NT2/D1 (cell line): ENCODE data around the gene CD93.

ENCODE experiments used
- DNase-seq: peaks from one replicate; pipeline ENCODE4 v3.0.0-alpha.2; 2011; ENCODE audit warnings: low read depth, low spot score
- H3K27me3 ChIP-seq: 2 replicates; pipeline ENCODE4 v1.6.0; 2011; ENCODE audit warnings: mild to moderate bottlenecking; ENCODE audit not compliant: insufficient read length, insufficient read depth
- H3K36me3 ChIP-seq: 2 replicates; pipeline ENCODE4 v1.6.1; 2011; ENCODE audit warnings: mild to moderate bottlenecking, low read length, mixed read lengths; ENCODE audit not compliant: insufficient read depth, insufficient read length
- H3K4me1 ChIP-seq: 2 replicates; pipeline ENCODE4 v1.5.1; 2011; ENCODE audit not compliant: insufficient read depth, insufficient read length
- H3K4me3 ChIP-seq: 2 replicates; pipeline ENCODE4 v1.5.1; 2011; ENCODE audit warnings: low read depth; ENCODE audit not compliant: insufficient read length
- H3K9ac ChIP-seq: 2 replicates; pipeline ENCODE4 v1.6.0; 2011; ENCODE audit warnings: low read depth; ENCODE audit not compliant: insufficient read length
- H3K9me3 ChIP-seq: 2 replicates; pipeline ENCODE4 v1.5.1; 2011; ENCODE audit warnings: mild to moderate bottlenecking, low read length; ENCODE audit not compliant: insufficient read depth
- SUZ12 ChIP-seq: IDR thresholded peaks from 2 replicates; pipeline ENCODE4 v1.6.1; 2011; ENCODE audit not compliant: insufficient read length, insufficient read depth; ENCODE audit errors: extremely low read depth
- YY1 ChIP-seq: IDR thresholded peaks from 2 replicates; pipeline ENCODE4 v1.6.1; 2011; ENCODE audit not compliant: insufficient read length, insufficient read depth
- ZNF274 ChIP-seq: IDR thresholded peaks from 2 replicates; pipeline ENCODE4 v1.6.1; 2011; ENCODE audit warnings: mild to moderate bottlenecking, low read depth, low read length

Gene CD93

DNA sequence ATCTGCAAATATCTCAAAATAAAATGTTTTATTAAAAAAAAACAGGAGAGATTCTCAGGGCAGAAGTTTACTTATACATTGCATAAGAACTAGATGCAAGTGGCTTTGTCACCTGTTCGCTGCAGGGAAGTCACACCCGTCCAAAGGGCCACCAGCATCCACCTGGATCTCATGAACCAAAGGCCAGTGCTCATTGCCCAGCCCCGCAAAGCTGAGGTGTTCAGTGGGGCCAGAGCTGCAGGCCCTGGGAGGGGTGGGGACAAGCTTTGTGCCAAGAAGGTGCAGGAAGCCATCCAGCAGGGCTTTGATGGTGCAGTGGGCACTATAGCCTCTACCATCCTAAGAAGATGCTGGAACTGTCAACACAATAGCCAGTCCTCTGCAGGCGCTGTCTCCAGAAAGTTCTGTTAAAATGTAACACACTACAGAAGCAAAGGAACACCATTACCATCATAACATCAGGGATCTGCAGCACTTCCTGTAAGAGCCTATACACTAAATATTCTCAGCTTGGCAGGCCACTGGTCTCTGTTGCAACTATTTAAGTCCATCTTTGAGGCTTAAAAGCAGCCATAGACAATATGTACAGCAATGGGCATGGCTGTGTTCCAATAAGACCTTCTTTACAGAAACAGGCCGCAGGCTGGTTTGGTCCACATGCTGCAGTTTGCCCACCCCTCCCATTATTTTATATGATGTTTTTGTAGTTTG is 15.7 kb upstream of the CD93 start:
- H3K4me1 ChIP-seq, result no peaks in the 10 kb centered on the region
- no peak overlapping the region for H3K4me3 ChIP-seq
- H3K27me3 ChIP-seq, result no peaks in the 10 kb centered on the region
- TF ChIP-seq SUZ12 (no peak), ZNF274 (no peak), YY1 (no peak)
- H3K36me3 ChIP-seq, result no peaks in the 10 kb centered on the region
- no peak overlapping the region for H3K9ac ChIP-seq
- no peak for DNase-seq
- H3K9me3 ChIP-seq, result no peaks in the 10 kb centered on the region

DNA sequence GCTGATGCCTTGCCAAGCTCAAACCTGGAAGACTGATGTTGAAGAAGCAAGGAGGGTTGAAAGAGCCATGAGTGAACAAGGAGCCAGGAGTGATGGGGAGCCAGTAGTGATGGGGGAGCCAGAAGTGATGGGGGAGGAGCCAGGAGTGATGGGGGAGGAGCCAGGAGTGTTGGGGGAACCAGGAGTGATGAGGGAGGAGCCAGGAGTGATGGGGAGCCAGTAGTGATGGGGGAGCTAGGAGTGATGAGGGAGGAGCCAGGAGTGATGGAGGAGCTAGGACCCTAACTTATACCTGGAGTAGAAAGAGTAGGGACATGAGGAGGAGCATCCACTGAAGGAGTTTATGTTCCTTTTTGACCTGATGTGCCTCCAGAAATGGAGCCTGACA is 14.6 kb upstream of the CD93 start:
- TF ChIP-seq SUZ12, result no peak
- no peak for TF ChIP-seq ZNF274
- TF ChIP-seq YY1, result no peak
- Histone ChIP-seq H3K27me3 (no peaks in the 10 kb centered on the region), H3K4me1 (no peaks in the 10 kb centered on the region), H3K4me3 (no peak overlapping the region), H3K9ac (no peak overlapping the region), H3K9me3 (no peaks in the 10 kb centered on the region), H3K36me3 (no peaks in the 10 kb centered on the region)
- DNase-seq, result no peak

DNA sequence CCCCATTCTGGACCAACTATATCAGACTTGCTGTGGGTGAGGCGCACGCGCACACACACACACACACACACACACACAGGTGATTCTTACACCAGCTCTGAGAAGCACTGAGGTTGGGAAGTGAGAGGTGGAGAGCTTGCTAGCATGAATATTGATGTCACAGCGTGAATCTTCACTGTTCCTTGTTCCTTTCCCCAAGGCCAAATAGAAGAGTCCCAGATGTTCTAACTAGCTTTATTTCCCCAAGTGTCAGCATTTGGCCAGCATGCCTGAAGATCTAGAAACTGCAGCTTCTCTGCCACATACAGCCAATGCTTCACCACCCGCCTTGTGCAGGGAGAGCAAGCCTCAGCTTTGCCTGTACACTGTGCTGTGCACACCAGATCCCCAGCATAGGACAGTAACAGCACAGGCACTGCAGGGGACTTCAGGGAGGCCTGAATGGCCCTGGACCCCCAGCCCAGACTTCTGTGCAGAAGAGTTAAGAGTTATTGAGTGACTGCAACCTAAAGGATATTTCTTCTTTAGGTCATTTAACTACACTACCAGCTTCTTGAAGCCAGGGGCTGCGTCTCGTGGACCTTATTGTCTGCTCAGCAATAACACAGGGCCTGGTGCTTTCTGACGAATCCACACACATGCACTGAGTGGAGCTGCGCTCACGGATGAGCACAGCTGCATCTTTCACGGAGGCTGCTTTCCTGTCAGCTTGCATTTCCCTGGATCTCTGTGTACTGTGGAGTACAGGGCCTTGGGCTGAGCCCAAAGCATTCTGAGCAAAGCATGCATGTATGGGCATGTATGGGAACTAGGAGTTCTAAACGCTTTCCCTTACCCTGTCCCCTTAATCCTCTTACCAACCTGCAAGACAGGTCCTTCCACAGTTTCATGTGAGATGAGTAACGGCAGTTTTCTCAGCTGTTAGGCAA is 13.9 kb upstream of the CD93 start:
- TF ChIP-seq SUZ12 (no peak), ZNF274 (no peak), YY1 (no peak)
- no peaks in the 10 kb centered on the region for H3K36me3 ChIP-seq
- no peak for DNase-seq
- H3K9ac ChIP-seq, result no peak overlapping the region
- H3K4me3 ChIP-seq, result no peak overlapping the region
- H3K27me3 ChIP-seq, result no peaks in the 10 kb centered on the region
- no peaks in the 10 kb centered on the region for H3K9me3 ChIP-seq
- H3K4me1 ChIP-seq, result no peaks in the 10 kb centered on the region

DNA sequence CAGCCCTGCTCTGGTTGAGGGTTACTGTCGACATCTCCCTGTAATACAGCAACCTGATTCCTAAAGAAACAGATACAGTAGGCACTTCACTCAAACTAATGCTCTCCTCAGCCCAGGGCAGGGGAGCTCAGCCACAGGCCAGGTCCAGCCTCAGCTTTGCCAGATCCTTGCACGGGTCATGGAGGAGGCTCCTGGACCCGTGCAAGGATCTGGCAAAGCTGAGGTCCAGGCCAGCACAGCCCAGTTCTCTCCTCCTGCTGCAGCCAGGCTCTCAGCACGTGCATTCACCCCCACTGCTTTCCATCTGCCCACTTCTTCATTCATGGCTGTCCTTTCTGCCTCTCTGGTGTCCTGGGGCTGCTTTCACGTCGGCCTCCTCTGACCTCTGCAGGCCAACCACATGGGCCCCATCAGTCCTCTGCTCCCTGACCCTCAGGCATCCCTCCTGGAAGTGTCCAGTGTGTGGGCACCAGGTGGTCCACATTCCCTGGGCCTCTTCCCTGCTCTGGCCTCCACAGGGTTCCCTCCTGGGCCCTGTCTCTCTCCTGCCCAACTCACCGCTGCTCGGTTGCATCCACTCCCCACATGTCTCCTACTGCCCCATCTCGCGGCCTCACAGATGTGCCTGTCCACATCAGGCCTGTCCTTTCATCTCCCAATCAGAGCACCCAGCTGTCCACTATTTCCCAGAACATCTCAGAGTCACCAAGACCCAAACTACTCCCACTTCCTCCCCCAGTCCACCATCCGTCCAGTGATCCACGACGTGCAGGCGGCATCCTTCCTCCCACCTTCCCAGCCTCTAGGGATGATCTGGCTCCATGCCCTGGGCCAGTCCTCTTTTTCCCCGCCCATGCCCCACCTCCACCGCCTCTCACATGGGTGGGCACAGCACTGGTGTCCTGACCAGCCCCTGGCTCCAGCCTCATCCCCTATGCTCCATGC is 11.8 kb upstream of the CD93 start:
- Histone ChIP-seq H3K36me3 (no peaks in the 10 kb centered on the region), H3K9me3 (no peaks in the 10 kb centered on the region), H3K4me3 (no peak overlapping the region), H3K4me1 (no peaks in the 10 kb centered on the region), H3K27me3 (no peaks in the 10 kb centered on the region), H3K9ac (no peak overlapping the region)
- DNase-seq, result no peak
- TF ChIP-seq YY1 (no peak), ZNF274 (no peak), SUZ12 (no peak)

DNA sequence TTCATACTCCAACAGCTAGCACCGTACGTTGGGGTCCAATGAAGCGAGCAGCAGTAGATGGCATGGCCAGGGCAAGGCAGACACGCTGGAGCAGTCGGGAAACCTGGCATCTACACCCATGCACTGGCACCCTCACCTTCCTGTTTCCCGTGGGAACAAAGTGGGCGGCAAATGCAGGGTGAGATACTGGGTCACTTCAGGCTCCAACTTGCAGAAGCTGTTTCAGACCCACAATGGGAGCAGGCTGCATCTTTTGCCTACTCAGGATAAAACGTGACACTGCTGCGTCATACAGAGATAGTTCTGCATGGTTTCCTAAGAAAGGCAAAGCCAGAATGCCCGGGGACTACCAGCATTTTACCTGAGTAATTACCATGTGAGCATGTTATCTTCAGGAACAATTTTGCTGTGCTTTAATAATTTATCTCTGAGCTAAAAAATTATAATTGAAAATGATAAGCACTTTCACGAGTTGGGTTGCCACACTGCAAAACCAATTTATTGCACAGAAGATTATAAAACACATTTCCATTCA is 10.9 kb upstream of the CD93 start:
- no peak overlapping the region for H3K4me3 ChIP-seq
- H3K36me3 ChIP-seq, result no peaks in the 10 kb centered on the region
- DNase-seq, result no peak
- H3K4me1 ChIP-seq, result no peaks in the 10 kb centered on the region
- H3K27me3 ChIP-seq, result no peaks in the 10 kb centered on the region
- no peak overlapping the region for H3K9ac ChIP-seq
- no peaks in the 10 kb centered on the region for H3K9me3 ChIP-seq
- TF ChIP-seq ZNF274 (no peak), YY1 (no peak), SUZ12 (no peak)

DNA sequence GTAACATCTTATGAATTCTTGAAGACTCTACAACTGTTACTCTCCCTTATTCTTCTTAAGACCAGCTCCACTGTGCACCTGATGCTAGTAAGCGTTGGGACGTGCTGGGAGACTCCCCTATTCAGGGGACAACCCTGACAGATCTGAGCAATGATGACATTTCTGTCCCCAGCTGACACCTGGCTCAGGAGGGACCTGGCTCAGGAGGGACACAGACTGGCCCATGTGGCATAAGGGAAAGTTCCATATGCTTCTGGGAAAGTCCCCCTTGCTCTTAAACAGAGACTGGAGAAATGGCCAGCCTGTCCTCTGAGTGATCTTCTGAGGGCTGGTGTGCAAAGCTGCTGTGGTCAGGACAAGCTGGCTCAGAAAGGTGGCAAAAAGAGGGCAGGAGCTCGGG is 10.0 kb upstream of the CD93 start:
- no peak for DNase-seq
- Histone ChIP-seq H3K4me1 (peaks cover 4% of the 10 kb centered on the region), H3K27me3 (no peaks in the 10 kb centered on the region)

More for the DNA sequence above, 10.0 kb upstream of the CD93 start:
- no peak overlapping the region for H3K4me3 ChIP-seq
- no peaks in the 10 kb centered on the region for H3K36me3 ChIP-seq
- H3K9me3 ChIP-seq, result no peaks in the 10 kb centered on the region
- TF ChIP-seq SUZ12, result no peak
- no peak for TF ChIP-seq ZNF274
- TF ChIP-seq YY1, result no peak
- no peak overlapping the region for H3K9ac ChIP-seq
